ENCODE results near the gene MPPE1. TPM values are rescaled to one million over a fixed set of nuclear protein-coding genes. Genes with fewer than 3 reads are reported as not detected.

Gene MPPE1
- total RNA-seq, 1 experiment from 2014 or later: 15.7 TPM

GRCh38 chr18:11844436-11844835, 63.7 kb downstream of the MPPE1 start:
- ChIA-PET CTCF (interaction anchor here (0.5 to 1.0 kb wide), 3 partner anchors 16 to 110 kb away, joined by 3 to 4 read pairs (median 4); no protein-coding TSS in a partner anchor), POLR2A (interaction anchor here (0.9 kb wide), 1 partner anchor 14 kb away, joined by 3 read pairs; no protein-coding TSS in a partner anchor)
- H3K27me3 Mint-ChIP-seq (ENCODE audit: insufficient read depth, unreplicated experiment): no peaks in the 10 kb centered on the region
- no peaks in the 10 kb centered on the region for H3K36me3 Mint-ChIP-seq (ENCODE audit: insufficient read depth, unreplicated experiment)
- H3K27ac Mint-ChIP-seq (ENCODE audit: low read depth, unreplicated experiment): no peak overlapping the region
- no peak for TF ChIP-seq CTCF (IDR thresholded peaks at IDR 0.05; ENCODE audit: unreplicated experiment)
- H3K4me1 Mint-ChIP-seq (ENCODE audit: insufficient read depth, unreplicated experiment): peaks cover under 1% of the 10 kb centered on the region
- H3K9me3 Mint-ChIP-seq (ENCODE audit: unreplicated experiment): no peaks in the 10 kb centered on the region
- intact Hi-C loops (cut with micrococcal nuclease): no loop called here
- H3K4me3 Mint-ChIP-seq (ENCODE audit: unreplicated experiment): no peak overlapping the region
- no TSS peak for BruUV-seq (replicated peaks)
- no peak for DNase-seq (ENCODE audit: unreplicated experiment)

- H3K27me3 Mint-ChIP-seq (ENCODE audit: insufficient read depth, unreplicated experiment): no peaks in the 10 kb centered on the region
- POLR2A ChIA-PET: interaction anchor here (0.9 kb wide), 1 partner anchor 9 kb away, joined by 3 read pairs; the partner anchor contains the start of gene CHMP1B
- DNase-seq (ENCODE audit: unreplicated experiment): no peak
- no peaks in the 10 kb centered on the region for H3K9me3 Mint-ChIP-seq (ENCODE audit: unreplicated experiment)
- no peak overlapping the region for H3K4me3 Mint-ChIP-seq (ENCODE audit: unreplicated experiment)
- no peaks in the 10 kb centered on the region for H3K36me3 Mint-ChIP-seq (ENCODE audit: insufficient read depth, unreplicated experiment)
- no TSS peak for BruUV-seq (replicated peaks)
- intact Hi-C loops (cut with micrococcal nuclease): no loop called here
- no peak for TF ChIP-seq CTCF (IDR thresholded peaks at IDR 0.05; ENCODE audit: unreplicated experiment)
- CTCF ChIA-PET: no interaction called here
- no peaks in the 10 kb centered on the region for H3K4me1 Mint-ChIP-seq (ENCODE audit: insufficient read depth, unreplicated experiment)
- no peak overlapping the region for H3K27ac Mint-ChIP-seq (ENCODE audit: low read depth, unreplicated experiment)
Measured at GRCh38 chr18:11842562-11842961, 65.6 kb downstream of the MPPE1 start.

- Mint-ChIP-seq H3K4me3 (ENCODE audit: unreplicated experiment) (no peak overlapping the region), H3K36me3 (ENCODE audit: insufficient read depth, unreplicated experiment) (no peaks in the 10 kb centered on the region), H3K27ac (ENCODE audit: low read depth, unreplicated experiment) (peak overlapping the region; percentile 42), H3K9me3 (ENCODE audit: unreplicated experiment) (no peaks in the 10 kb centered on the region), H3K4me1 (ENCODE audit: insufficient read depth, unreplicated experiment) (no peaks in the 10 kb centered on the region), H3K27me3 (ENCODE audit: insufficient read depth, unreplicated experiment) (no peaks in the 10 kb centered on the region)
- ChIA-PET CTCF (interaction anchor here (0.6 to 2.5 kb wide), 5 partner anchors 8 to 185 kb away, joined by 3 to 9 read pairs (median 3); no protein-coding TSS in a partner anchor), POLR2A (interaction anchor here (2.2 kb wide), 1 partner anchor 10 kb away, joined by 10 read pairs; no protein-coding TSS in a partner anchor)
- BruUV-seq (replicated peaks): no TSS peak
- TF ChIP-seq CTCF (IDR thresholded peaks at IDR 0.05; ENCODE audit: unreplicated experiment): no peak
- intact Hi-C loops (cut with micrococcal nuclease): no loop called here
- no peak for DNase-seq (ENCODE audit: unreplicated experiment)
Measured at GRCh38 chr18:11840493-11840892, 67.6 kb downstream of the MPPE1 start.

GRCh38 chr18:11839556-11839955, 68.6 kb downstream of the MPPE1 start:
- no peak overlapping the region for H3K4me3 Mint-ChIP-seq (ENCODE audit: unreplicated experiment)
- ChIA-PET CTCF (interaction anchor here (0.8 to 2.5 kb wide), 3 partner anchors 11 to 184 kb away, joined by 3 to 9 read pairs (median 3); no protein-coding TSS in a partner anchor), POLR2A (interaction anchor here (0.6 to 2.2 kb wide), 3 partner anchors 8 to 61 kb away, joined by 3 to 10 read pairs (median 3); no protein-coding TSS in a partner anchor)
- no peaks in the 10 kb centered on the region for H3K9me3 Mint-ChIP-seq (ENCODE audit: unreplicated experiment)
- TF ChIP-seq CTCF (IDR thresholded peaks at IDR 0.05; ENCODE audit: unreplicated experiment): no peak
- H3K27ac Mint-ChIP-seq (ENCODE audit: low read depth, unreplicated experiment): no peak overlapping the region
- H3K4me1 Mint-ChIP-seq (ENCODE audit: insufficient read depth, unreplicated experiment): no peaks in the 10 kb centered on the region
- no TSS peak for BruUV-seq (replicated peaks)
- no peaks in the 10 kb centered on the region for H3K27me3 Mint-ChIP-seq (ENCODE audit: insufficient read depth, unreplicated experiment)
- intact Hi-C loops (cut with micrococcal nuclease): no loop called here
- H3K36me3 Mint-ChIP-seq (ENCODE audit: insufficient read depth, unreplicated experiment): no peaks in the 10 kb centered on the region
- DNase-seq (ENCODE audit: unreplicated experiment): no peak

Data from MCF 10A (cell line).